Measurements from ENCODE around the gene HAUS2. TPM values are rescaled to one million over a fixed set of nuclear protein-coding genes. Genes with fewer than 3 reads are reported as not detected.
A peak's percentile ranks its signal among the peaks of the same experiment; 100 is the strongest.

Gene HAUS2
- polyA plus RNA-seq, 2 of the 4 experiments (the other 2 are of a cell fraction): 15.7 to 31.0 TPM

DNA sequence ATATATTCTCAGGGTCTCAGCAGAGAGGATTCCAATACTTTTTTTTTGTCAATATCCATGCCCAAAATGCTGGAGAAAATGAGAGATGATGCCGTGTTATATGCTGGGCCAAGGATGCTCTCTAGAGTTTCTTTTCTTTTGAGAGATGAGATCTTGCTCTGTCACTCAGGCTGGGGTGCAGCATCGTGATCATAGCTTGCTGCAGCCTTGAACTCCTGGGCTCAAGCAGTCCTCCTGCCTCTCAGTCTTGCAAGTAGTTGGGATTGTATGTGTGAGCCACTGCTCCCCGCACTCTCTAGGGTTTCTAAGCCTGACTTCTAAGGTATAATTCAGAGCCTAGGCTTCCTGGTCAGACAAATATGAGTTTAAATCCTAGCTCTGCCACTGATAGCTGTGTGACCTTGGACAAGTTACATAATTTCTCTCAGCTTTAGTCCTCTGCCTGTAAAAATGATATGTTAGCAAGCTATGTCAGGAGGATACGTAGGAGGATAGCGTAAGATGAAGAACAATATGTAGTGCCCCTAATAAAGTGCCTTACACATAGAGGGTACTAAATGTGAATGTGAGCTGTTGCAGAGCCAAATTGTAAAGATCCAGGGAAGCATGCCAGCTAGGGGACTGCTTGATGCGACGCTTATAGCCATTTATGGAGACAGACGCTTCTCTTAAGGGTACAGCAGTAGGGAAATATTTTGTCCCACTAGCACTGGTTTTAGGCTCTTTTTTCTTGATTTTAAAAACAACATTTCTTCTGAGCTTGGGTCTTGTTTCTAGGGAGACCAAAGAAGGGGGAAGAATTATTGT, 34.1 kb downstream of the HAUS2 start (continued):
- TF ChIP-seq EP300 (IDR thresholded peaks at IDR 0.05): no peak
- no peak for TF ChIP-seq MAFK (IDR thresholded peaks at IDR 0.05; ENCODE audit: partially characterized antibody)

- DNase-seq (ENCODE audit: low read depth in 1 of 2, low spot score in 1 of 2) (no peak), FAIRE-seq (no peak), ATAC-seq (no peak)
- Histone ChIP-seq H3K4me1 (0 out of 3 replicates have a peak, but pooled peaks cover 4% of the 10 kb centered on the region), H3K27ac (no peak overlapping the region), H3K4me3 (no peak overlapping the region), H3K4me2 (no peak overlapping the region), H3K9me3 (no peaks in the 10 kb centered on the region)
- WGBS (ENCODE audit: missing lambda C conversion rate): 88% methylated on average over 4 of the region's 4 CpGs
- CTCF ChIA-PET: interaction anchor here (1.1 kb wide), 1 partner anchor 67 kb away, joined by 5 read pairs; no protein-coding TSS in a partner anchor
- no peak for TF ChIP-seq EHMT2 (IDR thresholded peaks at IDR 0.05; ENCODE audit: low read depth)
- no peak for TF ChIP-seq CHD2 (IDR thresholded peaks at IDR 0.05; ENCODE audit: low read length, partially characterized antibody)
- no peak for TF ChIP-seq MAZ (IDR thresholded peaks at IDR 0.05; ENCODE audit: borderline replicate concordance, low read depth, low read length)
- TF ChIP-seq POLR2AphosphoS2 (conservative IDR thresholded peaks at IDR 0.05; ENCODE audit: low read length): no peak
- POLR2A ChIA-PET: no interaction called here
Observed at GRCh38 chr15:42584031-42584765, 35.6 kb downstream of the HAUS2 start.

DNA sequence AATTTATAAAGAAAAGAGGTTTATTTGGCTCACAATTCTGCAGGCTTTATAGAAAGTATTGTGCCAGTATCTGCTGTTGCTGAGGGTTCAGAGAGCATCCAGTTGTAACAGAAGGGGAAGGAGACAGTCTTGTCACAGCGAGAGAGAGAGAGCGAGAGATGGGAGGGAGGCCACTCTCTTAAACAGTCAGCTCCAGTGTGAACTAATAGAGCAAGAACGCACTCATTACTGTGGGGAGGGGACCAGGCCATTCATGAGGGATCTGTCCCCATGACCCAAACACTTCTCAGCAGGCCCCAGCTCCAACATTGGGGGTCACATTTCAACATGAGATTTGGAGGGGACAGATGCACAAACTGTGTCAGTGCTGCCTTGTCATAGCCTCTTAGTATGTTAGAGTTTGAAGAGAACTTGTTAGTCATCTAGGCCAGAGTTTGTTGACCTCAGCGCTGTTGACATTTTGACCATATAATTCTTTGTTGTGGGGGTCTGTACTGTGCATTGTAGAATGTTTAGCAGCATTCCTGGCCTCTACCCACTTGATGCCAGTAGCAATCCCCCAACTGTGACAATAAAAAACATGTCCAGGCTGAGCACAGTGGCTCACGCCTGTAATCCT, 42.1 kb downstream of the HAUS2 start:
- Histone ChIP-seq H3K4me1 (peaks cover 5% of the 10 kb centered on the region; the same call in 2 of the 3 replicates), H3K9me3 (no peaks in the 10 kb centered on the region), H3K4me2 (no peak overlapping the region), H3K4me3 (no peak overlapping the region), H3K27ac (no peak overlapping the region)
- no peak for FAIRE-seq
- ChIA-PET CTCF (interaction anchor here (0.5 kb wide), 2 partner anchors 52 to 517 kb away, joined by 3 to 4 read pairs; no protein-coding TSS in a partner anchor), POLR2A (no interaction called here)
- no peak for ATAC-seq
- TF ChIP-seq KDM1A (IDR thresholded peaks at IDR 0.05; ENCODE audit: low read depth) (no peak), ZC3H11A (IDR thresholded peaks at IDR 0.05) (no peak), FOSB (CRISPR knock-in tag; IDR thresholded peaks at IDR 0.05) (no peak), HOXB13 (CRISPR knock-in tag; IDR thresholded peaks at IDR 0.05; ENCODE audit: low read depth) (no peak), REST (IDR thresholded peaks at IDR 0.05) (no peak), MAZ (IDR thresholded peaks at IDR 0.05; ENCODE audit: borderline replicate concordance, low read depth, low read length) (no peak)
- WGBS (ENCODE audit: missing lambda C conversion rate): 95% methylated on average over 5 of the region's 5 CpGs
- no peak for DNase-seq (ENCODE audit: low read depth in 1 of 2, low spot score in 1 of 2)

DNA sequence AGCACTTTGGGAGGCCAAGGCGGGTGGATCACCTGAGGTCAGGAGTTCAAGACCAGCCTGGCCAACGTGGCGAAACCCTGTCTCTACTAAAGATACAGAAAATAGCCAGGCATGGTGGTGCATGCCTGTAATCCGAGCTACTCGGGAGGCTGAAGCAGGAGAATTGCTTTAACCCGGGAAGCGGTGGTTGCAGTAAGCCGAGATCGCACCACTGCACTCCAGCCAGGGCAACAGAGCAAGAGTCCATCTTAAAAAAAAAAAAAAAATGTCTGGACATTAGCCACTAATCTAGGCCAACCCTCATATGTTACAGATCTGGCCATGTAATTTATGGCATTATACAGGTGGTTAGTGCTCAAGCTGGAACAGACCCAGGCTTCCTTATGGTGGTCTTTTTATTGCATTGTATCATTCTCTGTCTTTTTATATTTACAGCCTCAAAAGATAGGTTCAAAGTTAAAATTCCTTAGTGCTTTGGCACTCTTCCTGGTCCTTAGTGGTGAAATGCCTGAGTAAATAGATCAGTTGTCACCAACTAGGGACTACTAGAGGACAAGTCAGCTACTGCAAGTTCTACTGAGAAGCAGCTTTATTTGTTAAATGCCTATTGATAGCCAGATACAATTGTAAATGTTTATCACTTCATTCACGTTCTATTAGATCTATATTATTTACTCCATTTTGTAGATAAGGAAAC, 42.7 kb downstream of the HAUS2 start:
- Histone ChIP-seq H3K4me1 (peaks cover 5% of the 10 kb centered on the region; the same call in 2 of the 3 replicates), H3K4me3 (no peak overlapping the region), H3K9me3 (no peaks in the 10 kb centered on the region), H3K27ac (no peak overlapping the region), H3K4me2 (no peak overlapping the region)
- no peak for FAIRE-seq
- ATAC-seq: peak; percentile 54 to 77; a peak in 4 of 6 replicates
- ChIA-PET POLR2A (no interaction called here), CTCF (interaction anchor here (0.5 to 0.9 kb wide), 2 partner anchors 43 to 516 kb away, joined by 3 read pairs; partner anchors contain the start of genes HAUS2 and LRRC57)
- 83% methylated on average over 10 of the region's 10 CpGs for WGBS (ENCODE audit: missing lambda C conversion rate)
- peak; percentile 28 to 29 for DNase-seq (ENCODE audit: low read depth in 1 of 2, low spot score in 1 of 2)
- TF ChIP-seq BCL3 (IDR thresholded peaks at IDR 0.05): no peak
- TF ChIP-seq GATA3 (IDR thresholded peaks at IDR 0.05; ENCODE audit: borderline replicate concordance): no peak
- no peak for TF ChIP-seq TP53 (CRISPR knock-in tag; IDR thresholded peaks at IDR 0.05)
- TF ChIP-seq CBX2 (IDR thresholded peaks at IDR 0.05; ENCODE audit: borderline replicate concordance, low read depth): no peak
- no peak for TF ChIP-seq RNF2 (IDR thresholded peaks at IDR 0.05; ENCODE audit: borderline replicate concordance, low read depth)
- TF ChIP-seq NFE2L2 (conservative IDR thresholded peaks at IDR 0.05; ENCODE audit: low read length): no peak
- no peak for TF ChIP-seq FOXS1 (CRISPR knock-in tag; IDR thresholded peaks at IDR 0.05)
- TF ChIP-seq RAD21 (conservative IDR thresholded peaks at IDR 0.05 in 1 of 2, IDR thresholded peaks at IDR 0.05 in 1 of 2): no peak
- no peak for TF ChIP-seq JUN (IDR thresholded peaks at IDR 0.05)
- TF ChIP-seq MYC (IDR thresholded peaks at IDR 0.05; ENCODE audit: borderline replicate concordance, low read length): no peak
- no peak for TF ChIP-seq RCOR1 (IDR thresholded peaks at IDR 0.05; ENCODE audit: low read depth, low read length)
- no peak for TF ChIP-seq HEYL (CRISPR knock-in tag; IDR thresholded peaks at IDR 0.05)

Data from A549 (cell line).